GM19328 (cell line): ENCODE measurements around the gene OR5B2.
"Not testable (repeated sequence)": the region's sequence is repeated elsewhere in the genome, so short reads cannot be mapped to it uniquely, and the experiment has no call there.

Source experiments
- ATAC-seq: cut with Tn5 transposase; IDR thresholded peaks from one replicate; pipeline ENCODE4 v1.9.1; 2021; ENCODE audit warnings: mild to moderate bottlenecking, moderate library complexity; ENCODE audit not compliant: unreplicated experiment

OR5B2 gene

DNA sequence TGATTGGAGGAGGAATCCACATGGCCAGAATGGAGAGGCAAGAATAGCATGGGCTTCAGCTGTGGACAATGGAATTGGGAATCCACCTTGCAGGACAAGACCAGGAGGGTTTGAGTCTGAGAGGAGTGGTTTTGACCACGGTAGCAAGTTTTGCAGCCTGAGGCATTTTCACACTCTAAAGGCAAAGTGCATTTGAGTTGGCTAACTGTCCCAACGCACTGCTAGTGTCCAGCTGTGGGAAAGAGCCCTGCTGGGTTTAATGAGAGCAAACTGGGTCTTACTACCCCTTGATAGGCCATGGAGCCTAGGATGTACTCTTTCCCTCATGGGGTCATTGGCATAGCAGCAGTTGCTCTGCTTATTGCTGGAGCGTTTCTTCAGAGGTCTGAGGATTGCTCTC lies at the start of gene OR5B2:
Gene OR5B2, minus strand, starts transcription at position 101 of the 400 bp plus-strand sequence. CDS start 4,860 bp downstream, outside the sequence.
- no peak for ATAC-seq

DNA sequence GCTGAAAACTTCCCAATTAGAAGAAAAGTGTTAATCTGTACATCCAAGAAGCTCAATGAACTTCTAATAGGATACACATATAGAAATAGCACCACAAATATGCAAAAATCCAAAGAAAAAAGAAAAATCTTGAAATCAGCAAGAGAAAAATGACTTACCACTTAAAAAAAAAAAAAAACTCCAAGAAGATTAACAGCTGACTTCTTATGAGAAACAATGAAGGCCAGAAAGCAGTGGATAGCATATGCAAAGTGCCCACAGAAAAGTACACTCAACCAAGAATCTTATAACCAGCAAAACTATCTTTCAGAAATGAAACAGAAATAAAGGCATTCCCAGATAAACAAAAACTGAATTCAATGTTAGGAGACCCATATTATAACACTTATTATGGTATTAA lies 44.0 kb upstream of the OR5B2 start:
- ATAC-seq: no peak

DNA sequence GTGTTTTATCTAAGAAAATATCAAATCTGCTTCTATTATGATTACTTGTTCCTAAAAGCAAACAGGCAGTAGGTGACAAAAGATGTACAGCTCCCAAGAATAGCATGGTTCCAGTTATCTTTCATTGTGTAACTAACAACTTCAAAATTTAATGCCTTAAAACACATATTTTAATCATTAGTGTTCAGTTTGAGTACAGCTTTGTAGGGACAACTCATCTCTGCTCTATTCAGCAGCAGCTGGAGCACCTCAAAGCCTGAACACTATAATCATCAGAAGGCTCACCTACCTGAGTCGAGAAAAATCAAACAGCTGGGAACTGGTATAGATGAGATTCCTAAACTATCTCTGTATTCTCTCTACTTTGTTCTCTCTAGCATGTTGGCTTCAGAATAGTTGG lies 38.4 kb upstream of the OR5B2 start:
- no peak for ATAC-seq

DNA sequence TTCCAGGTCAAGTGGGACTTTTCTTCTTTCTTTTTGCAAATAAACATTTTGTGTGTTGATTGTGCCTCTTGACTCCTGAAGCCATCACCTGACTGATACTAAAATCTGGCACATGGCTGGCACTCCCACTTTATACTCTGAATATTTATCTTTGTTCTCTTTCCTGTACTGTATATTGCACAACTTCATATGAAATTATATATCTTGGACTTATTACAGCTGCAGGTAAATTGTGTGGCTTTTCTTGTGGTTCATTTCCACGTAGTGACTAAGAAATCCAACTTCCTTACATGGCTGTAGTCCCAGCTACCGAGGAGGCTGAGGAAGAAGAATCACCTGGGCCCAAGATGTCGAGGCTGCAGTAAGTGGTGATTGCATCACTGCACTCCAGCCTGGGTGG lies 37.8 kb upstream of the OR5B2 start:
- ATAC-seq: no peak

DNA sequence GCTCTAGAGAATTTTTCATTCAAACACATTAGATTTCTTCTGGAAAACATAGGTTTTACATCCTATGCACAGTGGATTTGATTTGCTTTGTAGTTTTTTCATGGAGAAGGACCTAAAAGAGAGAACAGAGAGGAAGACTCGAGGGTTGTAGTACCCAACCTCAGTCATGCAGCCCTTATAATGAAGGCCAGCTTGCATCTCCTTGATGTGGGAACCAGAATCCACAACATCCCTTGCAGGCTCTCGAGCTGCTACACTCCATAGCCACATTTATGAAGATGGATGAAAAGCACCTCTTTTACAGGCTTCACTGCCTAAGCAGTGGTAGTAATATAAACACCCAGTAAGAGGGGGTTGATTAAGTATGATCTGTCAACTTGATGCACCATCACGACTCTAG lies 23.7 kb upstream of the OR5B2 start:
- ATAC-seq: no peak

DNA sequence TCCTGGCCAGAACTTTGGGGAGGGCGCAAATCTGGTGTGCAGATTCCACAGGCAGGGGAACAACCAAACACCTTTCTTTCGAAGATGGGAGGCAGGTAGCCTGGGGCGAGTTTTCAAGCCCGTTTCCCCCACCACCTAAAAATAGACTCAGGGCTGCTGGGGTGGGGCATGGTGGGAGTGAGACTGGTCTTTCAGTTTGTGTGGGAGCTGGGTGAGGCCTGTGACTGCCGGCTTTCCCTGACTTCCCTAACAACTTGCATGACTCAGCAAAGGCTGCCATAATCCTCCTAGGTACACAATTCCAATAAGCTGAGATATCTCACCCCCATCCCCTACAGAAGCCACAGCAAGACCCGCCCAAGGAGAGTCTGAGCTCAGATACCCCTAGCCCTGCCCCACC lies 18.4 kb upstream of the OR5B2 start:
- ATAC-seq: no peak

DNA sequence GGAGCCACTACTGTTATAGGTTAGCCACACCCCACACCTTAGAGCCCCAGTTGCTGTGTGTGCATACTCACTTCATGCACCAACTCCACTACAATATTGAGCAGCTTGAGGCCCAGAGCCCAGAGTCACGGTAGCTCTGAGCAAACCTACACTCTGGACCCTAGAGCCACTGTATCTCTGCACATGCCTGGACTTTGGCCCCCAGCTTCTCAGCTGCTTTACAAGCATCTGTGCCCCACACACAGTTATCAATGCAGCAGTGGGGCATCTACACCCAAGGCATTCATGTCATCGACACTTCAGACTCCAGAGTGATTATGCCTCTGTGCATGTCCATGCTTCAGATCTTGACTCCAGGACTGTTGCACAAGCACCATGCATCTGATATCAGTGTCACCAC lies 16.4 kb upstream of the OR5B2 start:
- no peak for ATAC-seq

DNA sequence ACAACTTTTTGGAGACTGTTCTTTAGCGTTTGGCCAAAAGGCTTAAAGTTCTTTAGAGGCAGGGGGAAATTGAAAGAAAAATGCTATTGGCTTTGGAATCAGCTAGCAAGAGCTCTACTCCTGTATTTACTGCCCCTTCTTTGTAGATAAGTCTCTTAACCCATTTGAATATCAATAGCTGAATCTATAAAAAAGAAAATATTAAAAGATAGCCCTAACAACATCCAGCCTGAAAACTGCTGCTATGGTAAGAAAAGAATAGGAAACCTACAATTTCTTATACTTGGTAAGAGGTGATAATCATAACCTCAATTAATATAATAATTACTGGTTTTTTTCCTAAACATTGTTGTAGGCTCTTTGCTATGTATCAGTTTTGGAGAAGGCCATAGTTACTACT lies 14.2 kb upstream of the OR5B2 start, which contains the start of gene OR5B12:
Gene OR5B12, minus strand, starts transcription at position 101 of the 400 bp plus-strand sequence. CDS start 2,085 bp downstream, outside the sequence.
- ATAC-seq: no peak

DNA sequence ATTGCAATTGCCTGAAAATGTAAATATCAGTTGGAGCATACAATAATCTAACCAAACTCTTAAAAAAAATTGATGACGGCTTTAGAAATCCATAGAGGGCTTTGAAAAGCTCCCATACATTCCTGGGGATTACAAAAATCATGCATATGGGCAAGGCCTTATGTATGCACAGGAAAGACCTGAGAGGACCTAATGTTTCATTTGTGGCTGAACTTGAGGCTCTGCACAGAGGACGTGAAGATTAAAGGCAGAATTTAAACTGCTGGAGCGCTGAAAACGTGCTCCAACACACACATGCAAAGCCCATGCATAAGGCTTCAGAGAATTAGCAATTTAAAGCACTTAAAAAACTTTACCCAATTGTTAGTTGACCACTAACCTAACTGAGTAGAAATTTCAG lies 10.6 kb upstream of the OR5B2 start:
- ATAC-seq: no peak

DNA sequence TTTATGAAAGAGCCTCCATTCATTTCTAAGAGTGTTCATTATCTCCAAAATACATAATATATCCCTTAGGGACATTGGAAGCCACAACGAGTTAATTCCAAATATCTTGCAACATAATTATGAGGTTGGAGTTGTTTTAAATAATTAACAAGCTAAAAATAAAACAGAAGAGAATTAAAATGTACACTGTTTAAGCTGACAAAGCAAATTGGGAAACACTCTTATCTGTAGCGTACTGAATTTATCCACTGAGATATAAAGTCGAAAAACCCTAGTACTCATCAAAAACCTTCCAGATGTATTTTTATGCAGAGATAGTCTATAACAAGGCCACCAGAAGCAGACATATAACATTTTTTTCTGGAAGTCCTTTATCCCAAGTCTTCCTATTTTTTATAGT lies 6.3 kb upstream of the OR5B2 start:
- ATAC-seq: no peak

DNA sequence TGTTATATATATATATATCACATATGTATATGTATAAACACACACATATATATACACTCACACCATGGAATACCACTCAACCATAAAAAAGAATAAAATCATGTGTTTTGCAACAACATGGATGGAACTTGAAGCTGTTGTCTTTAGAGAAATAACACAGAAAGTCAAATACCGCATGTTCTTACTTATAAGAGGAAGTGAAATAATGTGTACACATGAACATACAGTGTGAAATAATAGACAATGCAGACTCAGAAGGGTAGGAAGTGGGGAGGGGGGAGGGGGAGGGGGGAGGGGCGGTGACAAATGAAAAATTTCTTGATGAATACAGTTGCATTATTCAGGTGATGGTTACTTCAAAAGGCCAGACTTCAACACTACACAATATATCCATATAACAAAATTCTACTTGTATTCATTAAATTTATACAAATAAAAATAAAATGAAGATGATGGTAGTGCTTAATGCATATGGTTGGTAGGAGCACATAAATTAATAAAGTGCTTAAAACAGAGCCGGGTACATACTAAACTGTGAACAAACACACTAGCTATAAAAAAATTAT lies 5.8 kb upstream of the OR5B2 start:
- no peak for ATAC-seq

DNA sequence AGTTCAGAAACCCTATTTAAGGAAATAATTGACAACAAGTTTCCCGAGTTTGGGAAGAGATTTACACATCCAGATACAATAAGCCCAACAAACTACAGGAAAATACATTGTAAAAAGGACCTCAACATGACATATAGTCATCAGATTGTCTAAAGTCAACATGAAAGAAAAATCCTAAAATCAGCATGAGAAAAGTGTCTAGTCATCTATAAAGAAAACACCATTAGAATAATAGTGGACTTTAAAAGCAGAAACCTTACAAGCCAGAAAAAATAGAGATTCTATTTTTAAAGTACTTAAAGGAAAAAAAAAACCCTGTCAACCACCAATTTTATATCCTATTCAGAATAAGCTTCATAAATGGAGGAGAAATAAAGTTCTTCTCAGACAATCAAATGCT lies 1.4 kb upstream of the OR5B2 start:
- ATAC-seq: no peak

DNA sequence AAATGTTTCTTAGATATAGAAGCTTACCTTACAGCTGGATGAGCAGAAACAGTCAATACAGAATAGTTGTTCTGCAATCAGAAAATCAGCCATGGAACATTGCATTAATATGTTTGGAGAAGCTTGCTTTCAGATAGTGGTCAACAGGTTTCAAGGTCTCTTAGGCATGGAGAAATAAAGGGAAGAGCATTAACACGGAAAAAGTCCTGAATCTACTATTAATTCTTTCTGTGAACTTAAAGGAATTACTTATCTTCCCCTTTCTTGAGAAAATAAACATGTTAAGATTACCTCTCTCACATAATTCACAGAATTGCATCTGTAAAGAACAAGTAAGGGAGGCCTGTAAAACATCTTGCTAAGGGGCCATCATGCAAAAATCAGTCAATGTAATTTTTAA lies 21.1 kb downstream of the OR5B2 start, which contains the start of gene OR5B3:
Gene OR5B3, minus strand, starts transcription at position 101 of the 400 bp plus-strand sequence. CDS start 3,465 bp downstream, outside the sequence.
- no peak for ATAC-seq

DNA sequence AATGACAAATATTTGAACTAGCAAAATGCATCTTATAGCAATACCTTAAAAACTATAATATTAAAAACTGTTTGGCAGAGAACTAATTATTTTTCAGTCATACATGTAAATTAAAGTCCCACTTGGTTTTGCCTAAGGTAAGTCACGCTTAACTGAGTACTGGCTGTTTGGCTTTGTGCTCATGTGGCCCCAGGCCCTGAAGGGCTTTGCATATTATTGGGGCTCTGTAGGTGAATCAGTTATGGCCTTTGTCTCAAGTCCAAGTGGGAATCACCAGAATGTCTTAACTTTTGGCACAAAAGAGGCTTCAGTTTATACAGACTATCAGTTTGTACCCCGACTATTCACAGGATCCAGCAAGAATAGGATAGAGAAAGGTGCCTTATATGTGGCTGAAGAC lies 28.3 kb downstream of the OR5B2 start:
- not testable (repeated sequence) for ATAC-seq

DNA sequence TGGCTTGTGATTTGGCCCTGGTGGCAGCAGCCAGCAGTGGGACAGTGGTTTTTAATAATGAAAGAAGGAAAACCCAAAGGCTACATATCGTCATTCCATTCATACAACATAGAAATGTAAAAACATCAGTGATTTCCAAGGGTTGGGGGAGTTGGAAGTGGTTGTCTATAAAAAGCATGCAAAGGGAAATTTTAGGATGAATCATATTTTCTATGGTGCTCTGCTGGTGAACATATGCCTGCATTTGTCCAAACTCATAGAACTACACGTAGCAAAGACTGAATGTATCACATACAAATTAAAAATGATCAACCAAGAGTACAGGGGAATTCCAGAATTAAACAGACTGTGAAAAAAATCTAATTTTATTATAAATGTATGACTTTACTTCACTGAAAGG lies 32.3 kb downstream of the OR5B2 start:
- no peak for ATAC-seq

DNA sequence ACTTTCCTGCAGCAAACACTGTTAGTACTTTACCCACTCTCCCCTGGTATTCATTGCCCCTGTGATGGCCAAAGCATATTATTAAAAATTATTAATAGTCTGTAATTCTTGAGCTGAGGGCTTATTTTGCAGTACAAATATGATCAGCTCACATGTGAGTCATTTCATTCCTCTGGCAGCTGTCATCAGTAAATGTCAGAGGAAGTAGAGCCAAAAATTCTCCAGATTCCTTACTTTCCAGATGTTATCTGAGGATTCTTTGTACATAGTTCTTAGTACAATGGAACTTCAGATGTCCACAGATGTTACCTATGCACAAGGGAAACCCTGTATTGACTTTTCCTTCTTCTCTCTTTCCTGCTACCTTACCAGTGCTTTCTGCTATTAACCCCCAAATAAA lies 33.7 kb downstream of the OR5B2 start:
- ATAC-seq: no peak

DNA sequence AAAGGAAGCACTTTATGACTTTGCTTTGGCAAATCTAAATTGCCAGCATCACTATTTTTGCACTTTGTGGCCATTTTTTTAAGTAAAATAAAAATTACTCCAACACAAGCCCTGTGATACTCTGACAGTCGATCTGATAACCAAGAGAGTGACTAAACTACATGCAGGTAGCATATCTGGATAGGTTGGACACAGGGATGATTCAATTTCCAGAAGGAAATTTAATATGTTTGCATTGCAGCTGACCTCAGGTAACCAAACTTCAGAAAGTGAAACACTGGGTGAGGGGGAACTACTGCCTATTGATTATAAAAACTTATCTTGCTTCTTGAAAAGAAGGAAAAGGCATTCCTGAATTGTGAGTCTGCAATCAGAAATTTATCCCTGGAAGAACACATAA lies 35.2 kb downstream of the OR5B2 start:
- ATAC-seq: no peak

DNA sequence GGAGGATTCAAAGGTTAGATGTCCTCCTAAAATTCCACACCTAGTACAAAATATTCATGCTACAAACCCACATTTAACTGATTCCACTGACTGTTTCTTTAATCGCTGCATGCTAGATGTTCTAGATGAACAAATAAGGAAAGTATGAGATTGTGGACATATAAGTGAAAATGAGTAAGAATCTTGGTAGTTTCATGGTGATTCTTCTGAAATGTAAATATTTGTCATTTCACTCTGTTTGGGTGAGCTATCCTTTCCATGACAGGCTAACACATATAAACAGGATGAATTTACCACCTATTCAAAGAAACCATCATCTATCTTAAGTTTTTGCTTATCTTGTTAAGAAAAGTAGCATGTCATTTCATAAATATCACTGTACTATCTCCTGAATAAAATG lies 36.0 kb downstream of the OR5B2 start:
- no peak for ATAC-seq

DNA sequence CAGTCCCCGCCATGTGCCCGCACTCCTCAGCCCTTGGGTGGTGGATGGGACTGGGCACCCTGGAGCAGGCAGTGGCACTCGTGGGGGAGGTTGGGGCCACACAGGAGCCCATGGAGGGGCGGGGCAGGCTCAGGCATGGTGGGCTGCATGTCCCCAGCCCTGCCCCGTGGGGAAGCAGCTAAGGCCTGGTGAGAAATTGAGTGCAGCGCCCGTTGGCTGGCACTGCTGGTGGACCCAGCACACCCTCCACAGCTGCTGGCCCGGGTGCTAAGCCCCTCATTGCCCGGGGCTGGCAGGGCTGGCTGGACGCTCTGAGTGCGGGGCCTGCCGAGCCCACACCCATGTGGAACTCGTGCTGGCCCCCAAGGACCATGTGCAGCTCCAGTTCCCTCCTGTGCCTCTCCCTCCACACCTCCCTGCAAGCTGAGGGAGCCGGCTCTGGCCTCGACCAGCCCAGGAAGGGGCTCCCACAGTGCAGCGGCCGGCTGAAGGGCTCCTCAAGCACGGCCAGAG lies 37.3 kb downstream of the OR5B2 start:
- no peak for ATAC-seq
